Activated CD4-positive, alpha-beta T cell treated with anti-CD3 and anti-CD28 coated beads, Interleukin-2, amount 10 ng/mL, durations not matched to agents 7 days and 5 days (primary cell): Measurements from ENCODE around the gene NCR3LG1. TPM values are rescaled to one million over a fixed set of nuclear protein-coding genes. Genes with fewer than 3 reads are reported as not detected.
A peak's percentile ranks its signal among the peaks of the same experiment; 100 is the strongest.

Experiments used
- CTCF ChIA-PET: fragments of 350-600 bp; sonication (Branson Sonifier 250); formaldehyde crosslinking; loops from one replicate; lab custom pipeline; 2021; ENCODE audit warnings: antibody characterized with exemption; lab: Charles Lee
- POLR2A ChIA-PET: fragments of 350-600 bp; sonication (Branson Sonifier 250); formaldehyde crosslinking; loops from one replicate; lab custom pipeline; 2021; ENCODE audit warnings: antibody characterized with exemption; lab: Charles Lee
- DNase-seq: peaks from one replicate; pipeline ENCODE4 v3.0.0-alpha.2; 2020
- H3K27ac Mint-ChIP-seq: one replicate; pipeline ENCODE4 v1.8.0; 2021; ENCODE audit warnings: mild to moderate bottlenecking, moderate library complexity, mixed read lengths
- H3K27me3 Mint-ChIP-seq: one replicate; pipeline ENCODE4 v1.8.0; 2021; ENCODE audit warnings: mixed read lengths
- H3K36me3 Mint-ChIP-seq: one replicate; pipeline ENCODE4 v1.8.0; 2021; ENCODE audit warnings: low read depth, mixed read lengths
- H3K4me1 Mint-ChIP-seq: one replicate; pipeline ENCODE4 v1.8.0; 2021; ENCODE audit warnings: mixed read lengths
- H3K4me3 Mint-ChIP-seq: one replicate; pipeline ENCODE4 v1.8.0; 2021; ENCODE audit warnings: mild to moderate bottlenecking, moderate library complexity, mixed read lengths
- H3K9me3 Mint-ChIP-seq: one replicate; pipeline ENCODE4 v1.8.0; 2021; ENCODE audit warnings: mixed read lengths
- total RNA-seq, 2 experiments: library from RNA; stranded (reverse); gene quantifications; one replicate each; pipeline ENCODE4 v1.2.3, GENCODE V29; 2021

Gene NCR3LG1
- total RNA-seq, 2 experiments from 2014 or later: 0.30 to 0.42 TPM

GRCh38 chr11:17351172-17351509, 459 bp upstream of the NCR3LG1 start:
- POLR2A ChIA-PET: interaction anchor here (0.6 kb wide), 1 partner anchor 633 kb away, joined by 6 read pairs; no protein-coding TSS in a partner anchor
- H3K4me3 Mint-ChIP-seq: peak overlapping the region; percentile 69
- CTCF ChIA-PET: interaction anchor here (1.1 kb wide), 1 partner anchor 33 kb away, joined by 3 read pairs; no protein-coding TSS in a partner anchor
- H3K9me3 Mint-ChIP-seq: no peaks in the 10 kb centered on the region
- H3K4me1 Mint-ChIP-seq: peaks cover 31% of the 10 kb centered on the region
- no peak for DNase-seq
- H3K27ac Mint-ChIP-seq: peak overlapping the region; percentile 57
- peaks cover 7% of the 10 kb centered on the region for H3K36me3 Mint-ChIP-seq
- H3K27me3 Mint-ChIP-seq: peaks cover 31% of the 10 kb centered on the region

GRCh38 chr11:17352950-17353820, 1.6 kb downstream of the NCR3LG1 start:
- H3K9me3 Mint-ChIP-seq: peaks cover 3% of the 10 kb centered on the region
- H3K27me3 Mint-ChIP-seq: peaks cover 31% of the 10 kb centered on the region
- H3K4me1 Mint-ChIP-seq: peaks cover 31% of the 10 kb centered on the region
- ChIA-PET CTCF (interaction anchor here (1.0 to 1.5 kb wide), 3 partner anchors 8 to 35 kb away, joined by 4 read pairs; no protein-coding TSS in a partner anchor), POLR2A (no interaction called here)
- H3K4me3 Mint-ChIP-seq: peak overlapping the region; percentile 69
- H3K36me3 Mint-ChIP-seq: peaks cover 7% of the 10 kb centered on the region
- H3K27ac Mint-ChIP-seq: peak overlapping the region; percentile 82
- DNase-seq: peak; percentile 47

- H3K27ac Mint-ChIP-seq: peak overlapping the region; percentile 77
- CTCF ChIA-PET: interaction anchor here (1.0 to 1.5 kb wide), 4 partner anchors 9 to 108 kb away, joined by 4 read pairs; no protein-coding TSS in a partner anchor
- H3K36me3 Mint-ChIP-seq: peaks cover 7% of the 10 kb centered on the region
- peak overlapping the region; percentile 69 for H3K4me3 Mint-ChIP-seq
- H3K9me3 Mint-ChIP-seq: peaks cover 5% of the 10 kb centered on the region
- POLR2A ChIA-PET: no interaction called here
- H3K27me3 Mint-ChIP-seq: peaks cover 31% of the 10 kb centered on the region
- H3K4me1 Mint-ChIP-seq: peaks cover 31% of the 10 kb centered on the region
- no peak for DNase-seq
Observed at GRCh38 chr11:17353821-17354600, 2.4 kb downstream of the NCR3LG1 start.

GRCh38 chr11:17354601-17354991, 3.0 kb downstream of the NCR3LG1 start:
- Mint-ChIP-seq H3K36me3 (peaks cover 3% of the 10 kb centered on the region), H3K9me3 (peaks cover 7% of the 10 kb centered on the region), H3K4me3 (peak overlapping the region; percentile 47), H3K27ac (no peak overlapping the region), H3K4me1 (peaks cover 31% of the 10 kb centered on the region), H3K27me3 (peaks cover 29% of the 10 kb centered on the region)
- peak; percentile 75 for DNase-seq
- ChIA-PET CTCF (interaction anchor here (1.0 to 1.5 kb wide), 2 partner anchors 10 to 108 kb away, joined by 4 read pairs; no protein-coding TSS in a partner anchor), POLR2A (no interaction called here)

- H3K9me3 Mint-ChIP-seq: peaks cover 30% of the 10 kb centered on the region
- ChIA-PET POLR2A (no interaction called here), CTCF (no interaction called here)
- peaks cover 11% of the 10 kb centered on the region for H3K36me3 Mint-ChIP-seq
- H3K4me3 Mint-ChIP-seq: no peak overlapping the region
- DNase-seq: no peak
- H3K4me1 Mint-ChIP-seq: peaks cover 5% of the 10 kb centered on the region
- H3K27me3 Mint-ChIP-seq: no peaks in the 10 kb centered on the region
- H3K27ac Mint-ChIP-seq: no peak overlapping the region
Observed at GRCh38 chr11:17366495-17366894, 14.9 kb downstream of the NCR3LG1 start.

DNA sequence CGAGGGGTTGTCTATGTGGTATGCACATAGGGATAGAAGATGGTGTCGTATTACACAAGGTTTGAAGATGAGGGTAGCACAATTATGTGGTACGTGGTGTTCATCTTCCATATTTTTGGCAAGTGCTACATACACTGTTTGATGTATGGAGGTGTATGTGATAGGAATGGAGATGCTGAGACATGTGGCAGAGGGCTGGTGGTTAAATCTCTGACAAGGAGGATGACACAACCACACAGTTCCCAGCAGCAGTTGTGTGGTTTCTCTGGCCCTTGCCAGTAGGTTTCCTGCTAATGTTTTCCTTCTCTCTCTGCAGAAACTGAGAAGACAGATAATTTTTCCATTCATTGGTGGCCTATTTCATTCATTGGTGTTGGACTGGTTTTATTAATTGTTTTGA, 17.0 kb downstream of the NCR3LG1 start:
- no peak for DNase-seq
- ChIA-PET POLR2A (no interaction called here), CTCF (no interaction called here)
- peaks cover 5% of the 10 kb centered on the region for H3K4me1 Mint-ChIP-seq
- peaks cover 19% of the 10 kb centered on the region for H3K36me3 Mint-ChIP-seq
- no peak overlapping the region for H3K27ac Mint-ChIP-seq
- H3K27me3 Mint-ChIP-seq: no peaks in the 10 kb centered on the region
- peaks cover 47% of the 10 kb centered on the region for H3K9me3 Mint-ChIP-seq
- no peak overlapping the region for H3K4me3 Mint-ChIP-seq

DNA sequence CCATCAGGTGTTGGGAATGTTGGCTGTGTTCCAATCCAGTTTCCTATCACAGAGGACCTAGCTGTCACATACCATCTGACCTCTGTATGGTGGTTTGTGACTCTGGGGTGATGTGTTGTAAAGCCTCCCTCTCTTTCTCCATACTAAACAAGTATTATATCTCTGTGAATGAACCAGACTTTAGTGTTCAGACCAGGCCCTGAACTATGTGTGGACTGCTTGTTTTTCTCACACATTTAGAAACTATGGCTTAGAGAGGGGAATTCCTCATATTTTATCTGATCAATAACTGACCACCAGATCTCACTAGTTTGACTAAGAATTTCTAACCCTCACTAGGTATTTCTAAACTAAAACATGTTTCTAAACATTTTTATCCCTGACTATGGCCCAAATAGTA, 17.5 kb downstream of the NCR3LG1 start:
- H3K4me1 Mint-ChIP-seq: peaks cover 5% of the 10 kb centered on the region
- ChIA-PET POLR2A (no interaction called here), CTCF (no interaction called here)
- H3K4me3 Mint-ChIP-seq: no peak overlapping the region
- no peak overlapping the region for H3K27ac Mint-ChIP-seq
- peaks cover 19% of the 10 kb centered on the region for H3K36me3 Mint-ChIP-seq
- DNase-seq: no peak
- H3K9me3 Mint-ChIP-seq: peaks cover 50% of the 10 kb centered on the region
- no peaks in the 10 kb centered on the region for H3K27me3 Mint-ChIP-seq

- peaks cover 19% of the 10 kb centered on the region for H3K36me3 Mint-ChIP-seq
- H3K27ac Mint-ChIP-seq: no peak overlapping the region
- peaks cover 52% of the 10 kb centered on the region for H3K9me3 Mint-ChIP-seq
- H3K4me1 Mint-ChIP-seq: peaks cover 5% of the 10 kb centered on the region
- DNase-seq: no peak
- no peak overlapping the region for H3K4me3 Mint-ChIP-seq
- ChIA-PET CTCF (no interaction called here), POLR2A (no interaction called here)
- no peaks in the 10 kb centered on the region for H3K27me3 Mint-ChIP-seq
Observed at GRCh38 chr11:17369684-17370243, 18.2 kb downstream of the NCR3LG1 start.

DNA sequence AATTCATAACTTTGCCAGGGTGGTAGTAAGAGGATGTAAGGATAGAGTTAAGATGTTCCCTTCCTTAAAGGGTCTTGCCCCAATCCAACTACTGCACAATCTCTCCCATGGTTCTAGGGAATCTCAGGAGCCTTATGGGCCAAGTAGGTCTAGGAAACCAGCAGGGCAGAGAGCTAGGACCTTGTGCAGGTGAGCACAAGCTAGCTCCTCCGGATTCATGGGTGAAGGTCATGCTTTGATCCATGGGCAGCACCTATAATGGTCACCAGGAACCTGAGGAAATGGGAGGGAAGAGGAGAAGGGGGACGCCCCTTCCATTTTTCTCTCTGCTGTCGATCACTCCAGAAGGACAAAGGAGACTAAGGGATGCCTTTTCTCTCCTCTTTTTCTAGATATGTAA, 20.0 kb downstream of the NCR3LG1 start:
- ChIA-PET CTCF (no interaction called here), POLR2A (no interaction called here)
- Mint-ChIP-seq H3K9me3 (peaks cover 52% of the 10 kb centered on the region), H3K27me3 (no peaks in the 10 kb centered on the region), H3K36me3 (peaks cover 19% of the 10 kb centered on the region), H3K4me3 (no peak overlapping the region), H3K4me1 (peaks cover 5% of the 10 kb centered on the region), H3K27ac (no peak overlapping the region)
- DNase-seq: no peak

DNA sequence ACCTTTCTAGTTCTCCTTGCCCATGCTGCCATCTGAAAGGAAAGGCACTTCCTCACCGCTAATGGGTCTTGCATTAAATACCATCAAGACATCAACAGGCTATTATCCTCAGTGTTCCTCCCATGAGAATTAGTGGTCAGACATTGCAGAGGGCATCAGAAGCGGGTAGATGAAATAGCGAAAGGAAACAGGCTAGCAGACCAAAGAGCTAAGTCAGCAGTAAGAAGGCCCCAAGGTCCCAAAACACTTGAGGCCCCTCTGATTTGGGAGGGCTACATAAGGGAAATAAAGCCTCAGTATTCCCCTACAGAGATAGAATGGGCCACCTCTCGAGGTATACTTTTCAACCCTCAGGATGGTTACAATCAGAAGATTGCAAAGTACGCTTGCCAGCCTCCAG, 23.9 kb downstream of the NCR3LG1 start:
- no peak overlapping the region for H3K4me3 Mint-ChIP-seq
- H3K9me3 Mint-ChIP-seq: peaks cover 32% of the 10 kb centered on the region
- H3K4me1 Mint-ChIP-seq: no peaks in the 10 kb centered on the region
- ChIA-PET POLR2A (no interaction called here), CTCF (interaction anchor here (1.4 to 1.6 kb wide), 2 partner anchors 8 to 153 kb away, joined by 5 to 6 read pairs; no protein-coding TSS in a partner anchor)
- H3K27ac Mint-ChIP-seq: no peak overlapping the region
- H3K36me3 Mint-ChIP-seq: peaks cover 11% of the 10 kb centered on the region
- H3K27me3 Mint-ChIP-seq: no peaks in the 10 kb centered on the region
- no peak for DNase-seq

GRCh38 chr11:17376493-17376892, 24.9 kb downstream of the NCR3LG1 start:
- CTCF ChIA-PET: no interaction called here
- Mint-ChIP-seq H3K27me3 (no peaks in the 10 kb centered on the region), H3K4me1 (no peaks in the 10 kb centered on the region), H3K36me3 (peaks cover 8% of the 10 kb centered on the region), H3K27ac (no peak overlapping the region), H3K9me3 (peaks cover 22% of the 10 kb centered on the region), H3K4me3 (no peak overlapping the region)
- POLR2A ChIA-PET: no interaction called here
- no peak for DNase-seq

DNA sequence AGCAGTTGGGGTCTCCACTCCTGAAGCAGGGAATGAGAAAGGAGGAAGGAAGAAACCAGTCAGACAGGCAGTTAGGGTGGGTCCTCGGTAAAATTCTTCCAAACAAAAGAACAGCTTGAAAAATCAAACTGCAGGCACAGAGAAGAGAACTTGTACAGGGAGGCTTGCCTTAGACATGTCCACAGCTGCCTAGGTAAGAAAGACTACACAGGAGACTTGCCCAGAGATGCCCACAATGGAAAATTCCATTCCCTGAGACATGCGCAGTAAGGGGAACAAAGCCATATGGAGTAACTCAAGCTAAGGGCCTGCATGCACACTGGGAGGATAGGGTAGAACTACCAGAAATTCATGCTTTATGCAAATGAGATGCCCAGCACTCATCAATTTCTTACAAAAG, 27.1 kb downstream of the NCR3LG1 start:
- Mint-ChIP-seq H3K27me3 (no peaks in the 10 kb centered on the region), H3K36me3 (no peaks in the 10 kb centered on the region), H3K4me1 (no peaks in the 10 kb centered on the region), H3K27ac (no peak overlapping the region), H3K4me3 (no peak overlapping the region), H3K9me3 (peaks cover 4% of the 10 kb centered on the region)
- no peak for DNase-seq
- CTCF ChIA-PET: interaction anchor here (1.7 kb wide), 1 partner anchor 149 kb away, joined by 4 read pairs; no protein-coding TSS in a partner anchor
- POLR2A ChIA-PET: no interaction called here
